HG03025 (cell line): ENCODE data around the gene SNAP47.

Experiments
- ATAC-seq: cut with Tn5 transposase; IDR thresholded peaks from one replicate; pipeline ENCODE4 v1.9.1; 2021; ENCODE audit warnings: mild to moderate bottlenecking, moderate library complexity; ENCODE audit not compliant: unreplicated experiment, low FRiP score

The SNAP47 gene

DNA sequence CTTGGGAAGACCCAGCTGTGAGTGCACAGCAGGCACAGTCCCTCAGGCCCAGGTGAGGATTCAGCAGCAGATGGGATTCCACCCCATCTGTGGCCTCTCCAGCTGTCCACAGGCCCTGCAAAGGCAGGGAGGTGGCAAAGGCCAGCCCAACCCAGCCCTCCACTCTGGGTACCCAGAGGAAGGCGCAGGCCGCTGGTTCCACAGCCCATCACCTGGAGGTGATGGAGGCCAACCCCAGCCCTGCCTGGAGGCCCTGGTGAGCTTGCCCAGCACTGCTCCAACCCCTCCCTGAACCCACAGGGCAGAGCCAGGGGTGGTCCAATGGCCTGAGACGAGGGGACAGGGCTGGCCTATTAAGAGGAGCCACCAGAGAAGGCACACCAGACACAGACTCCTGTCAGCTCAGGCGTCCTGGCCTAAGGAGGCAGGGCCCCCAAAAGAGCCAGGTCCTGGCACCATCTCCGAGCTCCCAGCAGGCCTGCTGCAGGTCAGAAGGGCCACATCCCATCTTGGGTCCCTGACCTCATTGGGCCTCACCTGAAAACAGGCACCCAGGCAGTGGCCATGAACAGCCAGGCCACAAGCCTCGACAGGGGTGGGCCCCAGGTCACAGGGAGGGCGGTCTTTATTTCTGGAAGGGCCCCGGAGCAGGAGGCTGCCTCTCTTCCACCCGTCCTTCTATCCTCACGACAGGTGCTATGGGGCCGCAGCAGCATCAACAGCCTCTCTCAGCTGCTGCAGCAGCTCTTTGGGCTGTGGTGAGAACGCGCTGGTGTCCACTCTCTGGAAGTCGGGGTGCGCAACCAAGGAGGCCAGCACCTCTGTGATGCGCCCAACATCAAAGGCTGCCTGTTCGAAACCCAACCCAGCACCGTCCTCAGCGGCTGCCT lies 3.3 kb upstream of the SNAP47 start:
- no peak for ATAC-seq

- no peak for ATAC-seq
Observed at GRCh38 chr1:227732586-227733308, 2.5 kb upstream of the SNAP47 start.

GRCh38 chr1:227733309-227733705 lies 1.9 kb upstream of the SNAP47 start:
- ATAC-seq: no peak

DNA sequence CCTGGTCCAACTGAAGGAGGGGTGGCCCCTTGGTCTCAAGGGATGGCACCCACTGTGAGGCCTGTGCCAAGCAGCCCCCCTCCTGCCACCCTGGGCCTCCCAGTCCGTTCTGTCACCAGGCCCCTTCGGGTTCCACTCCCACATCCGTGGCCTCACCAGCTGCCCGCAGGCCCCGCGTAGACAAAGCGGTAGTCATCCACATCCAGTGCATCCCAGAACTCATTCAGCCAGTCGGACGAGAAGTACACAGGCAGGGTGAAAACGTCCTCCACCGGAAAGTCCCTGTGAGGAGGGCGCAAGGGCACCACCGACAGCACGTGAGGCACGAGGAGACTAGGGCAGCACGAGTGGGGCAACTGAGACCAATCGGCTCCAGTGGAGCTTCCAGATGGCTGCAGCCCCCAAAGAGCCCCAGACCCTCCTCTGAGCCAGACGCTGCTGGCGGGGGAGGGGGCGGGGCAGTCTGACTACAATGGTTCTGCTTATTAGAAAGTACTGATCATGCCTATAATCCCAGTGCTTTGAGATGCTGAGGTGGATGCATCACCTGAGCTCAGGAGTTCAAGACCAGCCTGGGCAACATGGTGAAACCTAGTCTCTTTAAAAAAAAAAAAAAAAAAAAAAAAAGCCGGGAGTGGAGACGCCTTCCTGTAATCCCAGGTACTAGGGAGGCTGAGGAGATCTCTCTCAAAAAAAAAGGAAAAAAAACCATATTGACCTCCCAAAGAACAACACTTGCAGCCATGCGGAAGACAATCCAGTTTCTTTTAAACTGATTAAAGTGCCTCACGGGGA lies 1.3 kb upstream of the SNAP47 start:
- ATAC-seq: no peak

DNA sequence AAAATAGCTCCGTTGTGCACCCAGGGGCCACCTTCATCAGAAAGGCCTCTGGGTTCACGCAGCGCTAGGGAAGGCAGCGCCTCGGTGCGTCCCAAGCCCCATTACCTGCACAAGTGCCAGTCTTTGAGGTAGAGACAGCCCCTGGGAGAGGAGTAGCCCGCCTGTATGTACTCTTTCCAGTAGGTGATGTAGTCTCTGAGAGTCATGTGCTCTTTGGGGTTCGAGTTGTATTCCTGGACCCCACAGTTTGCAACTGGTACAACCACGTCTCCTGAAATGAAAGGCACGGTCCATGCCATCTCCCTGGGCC lies 734 bp upstream of the SNAP47 start:
- no peak for ATAC-seq

- no peak for ATAC-seq
Observed at GRCh38 chr1:227735539-227736285, 477 bp downstream of the SNAP47 start.

DNA sequence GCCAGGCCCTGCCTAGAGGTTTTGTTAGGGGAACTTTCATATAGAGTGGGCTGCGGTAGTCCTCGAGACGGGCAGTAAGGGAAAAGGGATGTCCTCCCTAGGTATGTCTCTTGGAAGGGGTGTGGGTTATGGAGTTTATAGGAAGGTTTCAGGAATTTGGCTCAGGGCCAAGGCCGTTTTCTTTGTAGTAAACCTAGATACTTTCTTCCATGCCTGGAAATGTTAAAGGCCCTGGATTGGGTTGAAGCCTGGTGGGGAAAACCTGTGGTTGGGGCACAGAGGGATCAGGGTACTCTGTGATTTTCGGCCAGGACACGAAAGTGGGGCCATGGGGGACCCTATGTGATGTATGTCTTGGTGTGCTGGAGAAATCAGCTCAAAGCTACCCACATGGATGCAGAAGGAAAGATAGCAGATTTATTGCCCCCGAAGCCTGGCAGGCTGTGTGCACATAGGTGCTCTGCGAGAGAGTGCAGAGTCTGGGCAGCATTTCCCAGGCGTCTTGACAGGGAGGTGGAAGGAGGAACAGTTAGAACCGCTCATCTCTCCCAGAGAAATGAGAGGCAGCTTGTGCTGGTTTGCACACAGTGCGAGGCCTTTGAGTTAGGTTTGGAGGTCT lies 1.7 kb downstream of the SNAP47 start:
- no peak for ATAC-seq

DNA sequence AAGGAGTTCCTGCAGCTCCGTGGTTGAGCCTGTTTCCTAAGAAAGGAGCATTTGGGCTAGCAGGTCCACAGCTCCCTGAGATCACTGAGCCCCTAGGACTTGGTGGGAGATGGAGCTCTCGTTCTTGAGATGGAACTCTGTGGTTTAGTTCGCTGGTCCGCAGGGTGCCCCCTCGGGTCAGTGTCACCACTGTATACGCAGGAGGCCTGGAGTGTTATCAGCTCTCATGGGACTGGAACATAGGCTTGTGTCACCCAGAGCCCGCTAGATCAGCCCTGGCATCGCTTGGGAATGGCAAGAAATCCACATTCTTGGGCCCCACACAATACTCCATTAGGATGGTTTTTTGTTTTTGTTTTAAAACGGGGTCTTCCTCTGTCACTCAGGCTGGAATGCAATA lies 3.6 kb downstream of the SNAP47 start:
- no peak for ATAC-seq

DNA sequence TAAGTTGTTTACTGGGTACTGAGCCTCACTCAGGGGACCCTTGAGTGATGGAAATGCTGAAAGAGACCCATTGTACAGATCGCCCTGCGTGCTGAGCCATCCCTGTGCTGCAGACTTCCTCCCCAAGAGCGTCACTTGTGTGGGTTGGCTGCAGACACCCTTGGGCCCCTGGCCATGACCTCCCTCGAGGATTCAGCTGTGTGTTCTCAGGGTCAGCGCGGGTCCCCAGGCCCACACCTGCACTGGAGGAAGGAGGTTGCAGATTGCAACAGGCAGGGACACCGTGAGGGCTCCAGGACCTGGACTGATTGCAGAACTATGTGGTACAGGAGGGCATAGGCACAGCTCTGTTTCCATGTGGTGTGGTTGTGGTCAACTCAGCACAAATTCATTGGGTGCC lies 4.4 kb downstream of the SNAP47 start:
- ATAC-seq: no peak

DNA sequence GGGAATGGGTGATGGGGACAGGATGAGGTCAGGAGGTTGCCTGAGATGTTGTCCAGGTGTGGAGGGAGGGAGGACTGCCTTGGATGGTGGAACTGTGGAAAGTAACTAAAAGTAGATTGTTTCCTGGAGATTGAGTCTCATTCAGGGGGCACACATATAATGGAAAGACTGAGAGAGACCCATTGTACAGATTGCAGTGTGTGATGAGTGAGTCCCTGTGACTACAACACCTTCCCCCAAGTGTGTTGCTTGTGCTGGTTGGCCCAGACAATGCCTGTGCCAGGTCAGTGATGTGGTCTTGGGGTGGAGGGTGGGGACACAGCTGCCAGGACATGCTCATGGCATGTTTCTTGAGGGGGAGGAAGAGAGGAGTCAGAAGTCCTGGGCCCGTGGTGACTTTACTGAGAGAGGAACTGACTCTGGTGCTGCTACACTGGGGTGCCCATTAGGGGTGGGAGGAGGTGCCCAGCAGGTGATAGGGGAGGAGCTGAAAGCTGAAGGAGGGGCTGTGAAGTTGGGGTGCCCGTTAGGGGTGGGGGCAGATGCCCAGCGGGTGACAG lies 5.2 kb downstream of the SNAP47 start:
- no peak for ATAC-seq

DNA sequence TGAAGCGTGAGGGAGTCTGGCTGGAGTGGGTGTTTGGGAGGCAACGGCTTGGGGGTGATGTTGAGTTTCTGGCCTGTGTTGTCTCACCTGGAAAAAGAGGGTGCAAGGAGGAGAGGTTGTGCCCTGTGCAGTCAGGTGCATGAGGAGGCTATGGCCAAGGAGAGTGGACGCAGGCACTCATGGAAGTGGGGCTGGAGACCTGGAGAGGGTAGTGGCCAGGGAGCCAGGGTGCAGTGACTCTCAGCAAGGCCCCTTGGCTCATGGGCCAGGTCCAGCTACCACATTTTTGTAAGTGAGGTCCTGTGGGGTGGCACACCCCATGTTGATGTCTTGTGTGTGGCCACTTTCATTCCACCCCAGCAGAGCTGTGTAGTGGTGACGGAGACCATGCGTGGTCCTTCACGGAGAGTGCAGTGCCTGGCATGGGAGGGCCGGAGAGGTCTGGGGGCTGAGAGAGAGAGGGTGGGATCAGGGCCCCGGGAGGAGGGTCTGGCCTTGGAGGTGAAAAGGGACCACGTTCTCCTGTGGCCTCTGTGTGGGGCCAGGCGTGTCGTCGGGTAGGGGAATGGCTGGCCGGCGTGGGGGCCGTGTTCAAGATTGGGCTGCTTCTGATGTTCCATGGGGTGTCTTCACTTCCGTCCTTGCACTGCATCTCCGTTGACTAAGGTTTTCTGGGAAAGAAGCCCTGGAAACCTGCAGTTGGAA lies 6.1 kb downstream of the SNAP47 start:
- ATAC-seq: no peak

- ATAC-seq: no peak
Observed at GRCh38 chr1:227742738-227743715, 7.8 kb downstream of the SNAP47 start.

DNA sequence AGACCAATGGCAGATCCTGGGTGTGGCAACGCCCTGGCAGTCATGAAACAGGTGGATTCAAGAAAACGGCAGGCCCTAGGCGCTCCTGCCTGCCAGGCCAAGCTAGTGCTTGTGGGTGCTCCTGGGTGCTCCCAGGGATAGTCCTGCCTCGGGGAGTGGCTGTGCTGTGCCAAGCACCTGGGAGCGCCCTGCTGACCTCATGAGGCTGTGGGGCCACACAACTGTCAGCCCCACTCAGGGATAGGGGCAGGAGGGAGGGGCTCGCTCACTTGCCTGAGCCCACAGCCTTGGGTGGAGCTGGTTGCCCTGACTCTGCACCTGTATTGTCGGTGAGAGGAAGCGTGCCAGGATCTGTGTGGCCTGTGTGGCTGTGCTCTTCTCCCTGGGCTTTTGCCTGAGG lies 9.4 kb downstream of the SNAP47 start:
- no peak for ATAC-seq

GRCh38 chr1:227745568-227746265 lies 10.5 kb downstream of the SNAP47 start:
- ATAC-seq: no peak

DNA sequence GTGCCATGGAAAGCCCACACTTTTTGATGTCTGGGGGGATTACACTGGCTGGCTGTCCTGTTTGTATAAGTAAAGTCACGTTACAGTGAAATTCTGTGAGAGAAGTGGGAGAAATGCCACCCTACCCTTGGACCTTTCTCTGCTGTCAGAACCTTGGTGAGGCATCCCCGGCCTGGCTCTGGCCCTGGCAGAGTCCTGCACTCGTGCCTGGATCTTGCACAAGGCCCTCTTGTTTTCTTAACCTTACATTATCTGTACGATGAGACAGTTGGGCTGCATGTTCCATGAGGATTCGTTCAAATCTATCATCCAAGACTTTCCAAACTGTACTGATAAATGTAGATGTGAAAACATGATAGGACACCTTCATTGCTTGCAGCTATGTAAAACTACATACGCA lies 11.4 kb downstream of the SNAP47 start:
- no peak for ATAC-seq

DNA sequence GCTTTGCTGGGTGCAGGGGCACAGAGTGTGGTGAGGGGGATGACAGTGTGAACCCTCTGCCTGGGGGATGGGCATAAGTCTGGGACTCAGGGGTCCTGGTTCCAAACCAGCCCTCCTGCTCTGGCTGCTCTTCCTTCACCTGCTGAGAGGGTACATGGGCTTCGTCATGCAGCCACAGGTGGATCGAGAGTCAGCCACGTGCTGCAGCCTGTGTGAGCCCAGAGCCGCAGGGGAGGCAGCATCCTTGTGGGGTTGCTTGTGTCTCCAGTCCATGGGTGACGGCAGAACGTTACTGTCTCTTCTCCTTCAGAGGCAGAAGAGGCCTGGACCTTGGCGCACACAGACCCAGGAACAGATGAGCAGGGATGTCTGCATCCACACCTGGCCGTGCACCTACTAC lies 12.1 kb downstream of the SNAP47 start:
- ATAC-seq: no peak

- no peak for ATAC-seq
Observed at GRCh38 chr1:227747948-227748495, 12.8 kb downstream of the SNAP47 start.
